NCI-H2029 (cell line): ENCODE results near the gene CDH11.

Source experiments
- DNase-seq: peaks from one replicate; lab custom pipeline; 2025; lab: John Stamatoyannopoulos, UW

CDH11 gene

GRCh38 chr16:64977206-64977920, 144.5 kb downstream of the CDH11 start:
- DNase-seq = no peak

- no peak for DNase-seq
Observed at GRCh38 chr16:64975821-64976220, 146.0 kb downstream of the CDH11 start.

- no peak for DNase-seq
Observed at GRCh38 chr16:64974381-64974780, 147.5 kb downstream of the CDH11 start.

- DNase-seq = no peak
Observed at GRCh38 chr16:64973171-64973570, 148.7 kb downstream of the CDH11 start.

GRCh38 chr16:64971171-64971570, 150.7 kb downstream of the CDH11 start:
- DNase-seq = no peak

- DNase-seq = no peak
Observed at GRCh38 chr16:64969221-64969620, 152.6 kb downstream of the CDH11 start.

GRCh38 chr16:64968539-64968938, 153.3 kb downstream of the CDH11 start:
- DNase-seq = no peak

- no peak for DNase-seq
Observed at GRCh38 chr16:64964126-64964540, 157.7 kb downstream of the CDH11 start.

GRCh38 chr16:64962786-64963185, 159.1 kb downstream of the CDH11 start:
- no peak for DNase-seq

- DNase-seq = no peak
Observed at GRCh38 chr16:64957246-64957645, 164.6 kb downstream of the CDH11 start.

- DNase-seq = no peak
Observed at GRCh38 chr16:64952177-64952576, 169.7 kb downstream of the CDH11 start.

GRCh38 chr16:64951193-64951592, 170.7 kb downstream of the CDH11 start:
- DNase-seq = no peak

GRCh38 chr16:64950731-64951130, 171.1 kb downstream of the CDH11 start:
- DNase-seq = no peak

- no peak for DNase-seq
Observed at GRCh38 chr16:64950262-64950661, 171.6 kb downstream of the CDH11 start.

GRCh38 chr16:64948056-64948455, 173.8 kb downstream of the CDH11 start:
- DNase-seq = no peak

- no peak for DNase-seq
Observed at GRCh38 chr16:64947651-64948050, 174.2 kb downstream of the CDH11 start.

- no peak for DNase-seq
Observed at GRCh38 chr16:64933885-64934284, 188.0 kb downstream of the CDH11 start.

- no peak for DNase-seq
Observed at GRCh38 chr16:64926476-64926875, 195.4 kb downstream of the CDH11 start.

GRCh38 chr16:64925166-64925565, 196.7 kb downstream of the CDH11 start:
- DNase-seq = no peak

- DNase-seq = no peak
Observed at GRCh38 chr16:64924086-64924485, 197.8 kb downstream of the CDH11 start.

- no peak for DNase-seq
Observed at GRCh38 chr16:64919929-64920607, 201.8 kb downstream of the CDH11 start.

GRCh38 chr16:64919141-64919540, 202.7 kb downstream of the CDH11 start:
- DNase-seq = no peak

- no peak for DNase-seq
Observed at GRCh38 chr16:64916051-64916450, 205.8 kb downstream of the CDH11 start.

- no peak for DNase-seq
Observed at GRCh38 chr16:64910356-64910755, 211.5 kb downstream of the CDH11 start.
